Astrocyte (in vitro differentiated cells and primary cell): ENCODE results near the gene TMEM221.

Experiments used
- EZH2 ChIP-seq: IDR thresholded peaks from 2 replicates; pipeline ENCODE4 v1.6.1; 2012; ENCODE audit warnings: mild to moderate bottlenecking, low read length, inconsistent platforms; ENCODE audit not compliant: insufficient read depth
- TF ChIP-seq, protein P1 (sequence below): IDR thresholded peaks from 2 replicates; pipeline ENCODE4 v1.5.1; 2011; ENCODE audit warnings: low read depth, mild to moderate bottlenecking, inconsistent platforms, low read length, moderate library complexity; ENCODE audit not compliant: insufficient read depth

GRCh38 chr19:17411801-17412200, 36.7 kb downstream of the TMEM221 start:
- TF ChIP-seq, protein P1, sequence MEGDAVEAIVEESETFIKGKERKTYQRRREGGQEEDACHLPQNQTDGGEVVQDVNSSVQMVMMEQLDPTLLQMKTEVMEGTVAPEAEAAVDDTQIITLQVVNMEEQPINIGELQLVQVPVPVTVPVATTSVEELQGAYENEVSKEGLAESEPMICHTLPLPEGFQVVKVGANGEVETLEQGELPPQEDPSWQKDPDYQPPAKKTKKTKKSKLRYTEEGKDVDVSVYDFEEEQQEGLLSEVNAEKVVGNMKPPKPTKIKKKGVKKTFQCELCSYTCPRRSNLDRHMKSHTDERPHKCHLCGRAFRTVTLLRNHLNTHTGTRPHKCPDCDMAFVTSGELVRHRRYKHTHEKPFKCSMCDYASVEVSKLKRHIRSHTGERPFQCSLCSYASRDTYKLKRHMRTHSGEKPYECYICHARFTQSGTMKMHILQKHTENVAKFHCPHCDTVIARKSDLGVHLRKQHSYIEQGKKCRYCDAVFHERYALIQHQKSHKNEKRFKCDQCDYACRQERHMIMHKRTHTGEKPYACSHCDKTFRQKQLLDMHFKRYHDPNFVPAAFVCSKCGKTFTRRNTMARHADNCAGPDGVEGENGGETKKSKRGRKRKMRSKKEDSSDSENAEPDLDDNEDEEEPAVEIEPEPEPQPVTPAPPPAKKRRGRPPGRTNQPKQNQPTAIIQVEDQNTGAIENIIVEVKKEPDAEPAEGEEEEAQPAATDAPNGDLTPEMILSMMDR = no peak
- TF ChIP-seq EZH2 = no peak
